Keratinocyte (primary cell): Measurements from ENCODE around the gene CBLB. TPM values are rescaled to one million over a fixed set of nuclear protein-coding genes. Genes with fewer than 3 reads are reported as not detected.

Experiments
- DNase-seq: peaks from one replicate; pipeline ENCODE4 v3.0.0-alpha.2; 2011; ENCODE audit warnings: low read depth, missing footprints, low spot score
- FAIRE-seq: peaks from 2 replicates; lab custom pipeline; 2011; peaks lifted over from hg19 to GRCh38; lab: Jason Lieb, UNC
- H2AFZ ChIP-seq: 2 replicates; pipeline ENCODE4 v1.6.0; 2012; ENCODE audit warnings: low read length, control low read depth, inconsistent platforms; ENCODE audit not compliant: control insufficient read depth
- H3K27ac ChIP-seq: 2 replicates; pipeline ENCODE4 v1.5.1; 2011; ENCODE audit warnings: low read length; ENCODE audit not compliant: control insufficient read depth, insufficient read depth
- H3K27me3 ChIP-seq: 3 replicates; pipeline ENCODE4 v1.6.0; 2011; ENCODE audit warnings: low read length; ENCODE audit not compliant: control insufficient read depth, insufficient read depth; ENCODE audit errors: extremely low read depth
- H3K36me3 ChIP-seq, 2 experiments: 2 replicates in 1 of 2; 3 replicates in 1 of 2; pipeline ENCODE4 v1.5.1; 2011; ENCODE audit warnings: low read length in 2 of 2, mild to moderate bottlenecking in 1 of 2; ENCODE audit not compliant: control insufficient read depth in 2 of 2, insufficient read depth in 2 of 2; ENCODE audit errors: extremely low read depth in 1 of 2
- H3K4me1 ChIP-seq: 3 replicates; pipeline ENCODE4 v1.5.1; 2011; ENCODE audit warnings: low read length; ENCODE audit not compliant: control insufficient read depth, insufficient read depth; ENCODE audit errors: extremely low read depth
- H3K4me2 ChIP-seq: 3 replicates; pipeline ENCODE4 v1.6.0; 2011; ENCODE audit warnings: low read depth, low read length; ENCODE audit not compliant: control insufficient read depth, insufficient read depth; ENCODE audit errors: extremely low read depth
- H3K4me3 ChIP-seq, 3 experiments: fragments of 200-600 bp in 1 of 3; sonication (generic) in 1 of 3; 2 replicates in 2 of 3; 3 replicates in 1 of 3; pipeline ENCODE4 v1.5.1; 2011 to 2016; ENCODE audit warnings: low read length in 3 of 3, mild to moderate bottlenecking in 3 of 3, control low read depth in 2 of 3, inconsistent platforms in 1 of 3, low read depth in 1 of 3, mixed read lengths in 1 of 3, mixed run types in 1 of 3, moderate library complexity in 1 of 3; ENCODE audit not compliant: control insufficient read depth in 2 of 3, insufficient read depth in 2 of 3; ENCODE audit errors: extremely low read depth in 1 of 3
- H3K79me2 ChIP-seq: 2 replicates; pipeline ENCODE4 v1.6.0; 2012; ENCODE audit warnings: low read length; ENCODE audit not compliant: control insufficient read depth, insufficient read depth
- H3K9ac ChIP-seq: 3 replicates; pipeline ENCODE4 v1.6.0; 2011; ENCODE audit warnings: low read length; ENCODE audit not compliant: control insufficient read depth, insufficient read depth; ENCODE audit errors: extremely low read depth
- H3K9me1 ChIP-seq: 3 replicates; pipeline ENCODE4 v1.6.0; 2011; ENCODE audit warnings: low read length; ENCODE audit not compliant: control insufficient read depth, insufficient read depth; ENCODE audit errors: extremely low read depth
- H3K9me3 ChIP-seq: 2 replicates; pipeline ENCODE4 v1.5.1; 2012; ENCODE audit warnings: low read depth, low read length; ENCODE audit not compliant: control insufficient read depth
- H4K20me1 ChIP-seq: 3 replicates; pipeline ENCODE4 v1.6.0; 2011; ENCODE audit warnings: low read length; ENCODE audit not compliant: control insufficient read depth, insufficient read depth; ENCODE audit errors: extremely low read depth
- EZH2 ChIP-seq: IDR thresholded peaks from one replicate; pipeline ENCODE4 v1.6.1; 2012; ENCODE audit warnings: inconsistent platforms, mild to moderate bottlenecking, low read length, moderate library complexity
- dilution Hi-C: fragments of 300-500 bp; cut with MboI; formaldehyde crosslinking; loops from one replicate; pipeline ENCODE4 v1.7.0; 2020; ENCODE audit warnings: low sequenced_read_pairs; ENCODE audit not compliant: extremely low pct_ligation_motif_present
- polyA plus RNA-seq, 5 experiments: library from polyadenylated mRNA; depleted of rRNA in 3 of 5; stranded (reverse) in 3 of 5; stranded (forward) in 1 of 5; unstranded in 1 of 5; fragments of >200 nt; gene quantifications; 1 replicate in 1 of 5; 2 replicates in 3 of 5; 3 replicates in 1 of 5; pipeline versions ENCODE4 v1.2.1 to v1.2.3, GENCODE V29; 2011 to 2012; ENCODE audit warnings: missing spikeins in 2 of 5, low read depth in 1 of 5, low replicate concordance in 1 of 5
- TF ChIP-seq, protein P1 (sequence below), 3 experiments: IDR thresholded peaks in 1 of 3; conservative IDR thresholded peaks in 1 of 3; optimal IDR thresholded peaks in 1 of 3; 2 replicates in 2 of 3; 3 replicates in 1 of 3; pipeline versions ENCODE3 to v1.5.1; 2011; ENCODE audit warnings: low read length in 3 of 3, mild to moderate bottlenecking in 3 of 3, moderate library complexity in 2 of 3, control low read depth in 1 of 3, inconsistent platforms in 1 of 3; ENCODE audit not compliant: insufficient read depth in 2 of 3; ENCODE audit errors: extremely low read depth in 1 of 3

Gene CBLB
- polyA plus RNA-seq, 1 donor (not counting 4 experiments of a cell fraction or from before 2014, with no cell fraction given): 13.6 TPM

DNA sequence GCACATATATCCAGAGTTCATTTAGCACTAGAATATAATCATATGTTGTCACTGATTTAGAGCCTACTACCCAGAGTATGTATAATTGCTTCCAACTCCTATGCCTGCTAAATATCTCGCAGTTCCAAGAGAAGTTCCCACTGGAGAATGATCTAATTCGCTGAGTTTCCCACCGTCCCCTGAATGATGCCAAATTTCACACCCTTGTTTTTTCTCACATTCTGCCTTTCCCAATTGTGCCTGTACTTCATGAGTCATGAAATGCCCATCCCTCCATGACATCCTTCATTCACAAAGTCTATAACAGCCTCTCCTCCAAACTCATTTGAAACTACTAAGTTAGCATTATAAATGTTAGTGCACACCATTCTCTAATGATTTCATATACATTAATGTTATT, 177.2 kb downstream of the CBLB start:
- no peaks in the 10 kb centered on the region for H3K79me2 ChIP-seq
- TF ChIP-seq, protein P1, sequence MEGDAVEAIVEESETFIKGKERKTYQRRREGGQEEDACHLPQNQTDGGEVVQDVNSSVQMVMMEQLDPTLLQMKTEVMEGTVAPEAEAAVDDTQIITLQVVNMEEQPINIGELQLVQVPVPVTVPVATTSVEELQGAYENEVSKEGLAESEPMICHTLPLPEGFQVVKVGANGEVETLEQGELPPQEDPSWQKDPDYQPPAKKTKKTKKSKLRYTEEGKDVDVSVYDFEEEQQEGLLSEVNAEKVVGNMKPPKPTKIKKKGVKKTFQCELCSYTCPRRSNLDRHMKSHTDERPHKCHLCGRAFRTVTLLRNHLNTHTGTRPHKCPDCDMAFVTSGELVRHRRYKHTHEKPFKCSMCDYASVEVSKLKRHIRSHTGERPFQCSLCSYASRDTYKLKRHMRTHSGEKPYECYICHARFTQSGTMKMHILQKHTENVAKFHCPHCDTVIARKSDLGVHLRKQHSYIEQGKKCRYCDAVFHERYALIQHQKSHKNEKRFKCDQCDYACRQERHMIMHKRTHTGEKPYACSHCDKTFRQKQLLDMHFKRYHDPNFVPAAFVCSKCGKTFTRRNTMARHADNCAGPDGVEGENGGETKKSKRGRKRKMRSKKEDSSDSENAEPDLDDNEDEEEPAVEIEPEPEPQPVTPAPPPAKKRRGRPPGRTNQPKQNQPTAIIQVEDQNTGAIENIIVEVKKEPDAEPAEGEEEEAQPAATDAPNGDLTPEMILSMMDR (optimal IDR thresholded peaks at IDR 0.05 in 1 of 3, IDR thresholded peaks at IDR 0.05 in 1 of 3, conservative IDR thresholded peaks at IDR 0.05 in 1 of 3; ENCODE audit: extremely low read depth in 1 of 3, insufficient read depth in 2 of 3, low read length in 3 of 3): no peak
- TF ChIP-seq EZH2: no peak
- no peak overlapping the region for H3K4me3 ChIP-seq
- H3K36me3 ChIP-seq: peaks cover 0 to 5% of the 10 kb centered on the region in 2 experiments
- H3K9me1 ChIP-seq: no peaks in the 10 kb centered on the region
- no peak for DNase-seq
- H3K27ac ChIP-seq: no peak overlapping the region
- H4K20me1 ChIP-seq: no peaks in the 10 kb centered on the region
- H3K4me1 ChIP-seq: no peaks in the 10 kb centered on the region
- no peak overlapping the region for H3K9ac ChIP-seq
- H3K27me3 ChIP-seq: no peaks in the 10 kb centered on the region
- H2AFZ ChIP-seq: no peak overlapping the region
- H3K9me3 ChIP-seq: no peaks in the 10 kb centered on the region
- dilution Hi-C loops: no loop called here
- H3K4me2 ChIP-seq: no peak overlapping the region
- FAIRE-seq: no peak

DNA sequence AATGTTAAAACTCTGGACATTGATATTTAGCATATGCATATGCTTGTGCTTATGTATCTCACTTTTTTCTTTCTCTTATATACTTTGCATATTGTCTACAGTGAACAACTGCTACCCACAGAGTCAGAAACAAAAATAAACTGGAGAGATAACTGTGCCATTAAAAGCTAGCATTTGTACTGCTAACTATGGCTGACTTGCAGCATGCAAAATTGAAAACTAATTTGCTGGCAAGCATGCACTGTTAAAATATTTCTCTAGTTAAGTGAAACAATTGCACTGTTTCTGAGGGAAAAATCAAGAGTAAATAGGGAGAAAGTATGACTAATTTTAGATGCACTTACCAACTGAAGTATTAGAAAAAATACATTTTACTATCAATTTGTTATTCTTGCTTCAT, 177.8 kb downstream of the CBLB start:
- peaks cover 0 to 5% of the 10 kb centered on the region in 2 experiments for H3K36me3 ChIP-seq
- FAIRE-seq: no peak
- H3K4me2 ChIP-seq: no peak overlapping the region
- no peaks in the 10 kb centered on the region for H3K79me2 ChIP-seq
- no peaks in the 10 kb centered on the region for H4K20me1 ChIP-seq
- H3K4me3 ChIP-seq: no peak overlapping the region
- no peaks in the 10 kb centered on the region for H3K27me3 ChIP-seq
- no peaks in the 10 kb centered on the region for H3K9me1 ChIP-seq
- no peaks in the 10 kb centered on the region for H3K9me3 ChIP-seq
- DNase-seq: no peak
- H2AFZ ChIP-seq: no peak overlapping the region
- TF ChIP-seq, protein P1 (optimal IDR thresholded peaks at IDR 0.05 in 1 of 3, IDR thresholded peaks at IDR 0.05 in 1 of 3, conservative IDR thresholded peaks at IDR 0.05 in 1 of 3; ENCODE audit: extremely low read depth in 1 of 3, insufficient read depth in 2 of 3, low read length in 3 of 3): no peak
- no peak for TF ChIP-seq EZH2
- dilution Hi-C loops: no loop called here
- H3K27ac ChIP-seq: no peak overlapping the region
- H3K4me1 ChIP-seq: no peaks in the 10 kb centered on the region
- no peak overlapping the region for H3K9ac ChIP-seq
